Psoas muscle (tissue), 8 donors: ENCODE results near the gene EEF2. TPM values are rescaled to one million over a fixed set of nuclear protein-coding genes. Genes with fewer than 3 reads are reported as not detected.

Experiments used
- ATAC-seq, 4 donors: fragments of 200-7000 bp; cut with Tn5 transposase; one replicate each; pipeline ENCODE4 v1.9.1; 2020; ENCODE audit warnings: moderate library complexity in 3 of 4, mild to moderate bottlenecking in 2 of 4
- DNase-seq, 2 donors: peaks; one replicate each; pipeline ENCODE4 v3.0.0-alpha.2; 2020
- H3K27ac ChIP-seq: fragments of 200-600 bp; one replicate; pipeline ENCODE4 v1.8.0; 2022
- H3K27me3 ChIP-seq, 3 donors: fragments of 200-600 bp in 1 of 3; one replicate each; pipeline versions ENCODE4 v1.6.1 to v1.8.0; 2013 to 2022; ENCODE audit warnings: low read length in 2 of 3, mild to moderate bottlenecking in 2 of 3, moderate library complexity in 1 of 3; ENCODE audit not compliant: insufficient read depth in 3 of 3
- H3K36me3 ChIP-seq, 2 donors: fragments of 200-600 bp in 1 of 2; one replicate each; pipeline versions ENCODE4 v1.6.1 to v1.8.0; 2013 to 2022; ENCODE audit warnings: low read depth in 1 of 2, mild to moderate bottlenecking in 1 of 2, moderate library complexity in 1 of 2; ENCODE audit not compliant: insufficient read depth in 1 of 2
- H3K4me1 ChIP-seq: fragments of 200-600 bp; one replicate; pipeline ENCODE4 v1.8.0; 2022
- H3K4me3 ChIP-seq: fragments of 200-600 bp; one replicate; pipeline ENCODE4 v1.8.0; 2022; ENCODE audit warnings: mild to moderate bottlenecking
- H3K9me3 ChIP-seq: fragments of 200-600 bp; one replicate; pipeline ENCODE4 v1.8.0; 2022
- WGBS, 3 donors: extraction: QIAGEN DNeasy Blood & Tissue Kit; methylation state at CpG; one replicate each; pipeline versions ENCODE4 v1.1.6 to v1.1.7; 2013; 5-methylcytosine and 5-hydroxymethylcytosine counted together
- intact Hi-C, 2 donors: fragments of 100-400 bp; cut with DNase I; formaldehyde crosslinking; loops; one replicate each; pipeline versions ENCODE4 v1.11.0 to v1.14.2; 2022
- polyA plus RNA-seq, 3 donors: library from polyadenylated mRNA; stranded (reverse); fragments of 200-250 nt; gene quantifications; one replicate each; pipeline ENCODE4 v1.2.3, GENCODE V29; 2013
- total RNA-seq, 4 donors: library from RNA; stranded (reverse); fragmentation: NEBNext Ultra II Directional in 2 of 4; extraction: Animal tissue kit (Norgen Biotek cat#: 25700) in 2 of 4; gene quantifications; one replicate each; pipeline versions ENCODE4 v1.2.1 to v1.2.4, GENCODE V29; 2021 to 2023
- TF ChIP-seq, protein P1 (sequence below): fragments of 200-600 bp; IDR thresholded peaks from one replicate; pipeline ENCODE4 v1.8.0; 2022; ENCODE audit warnings: antibody characterized with exemption
- donor health status: healthy with polysubstance abuse.
- donor health status: DM: no; HTN: no; CAD: no; lungs with moderate emphysema.
- donor health status: Bipolar disorder and iron deficiency.
- donor health status: healthy.
- donor health status: DM: yes; HTN: yes; CAD: no.
- donor health status: DM: no; HTN: no; CAD: no.
- donor health status: DM: no; HTN: no; CAD: no.
- donor health status: DM: yes; HTN: yes; CAD: no.

The EEF2 gene
- total and polyA plus RNA-seq, 7 donors, result 1,416 to 3,628 (median 2,332) TPM

DNA sequence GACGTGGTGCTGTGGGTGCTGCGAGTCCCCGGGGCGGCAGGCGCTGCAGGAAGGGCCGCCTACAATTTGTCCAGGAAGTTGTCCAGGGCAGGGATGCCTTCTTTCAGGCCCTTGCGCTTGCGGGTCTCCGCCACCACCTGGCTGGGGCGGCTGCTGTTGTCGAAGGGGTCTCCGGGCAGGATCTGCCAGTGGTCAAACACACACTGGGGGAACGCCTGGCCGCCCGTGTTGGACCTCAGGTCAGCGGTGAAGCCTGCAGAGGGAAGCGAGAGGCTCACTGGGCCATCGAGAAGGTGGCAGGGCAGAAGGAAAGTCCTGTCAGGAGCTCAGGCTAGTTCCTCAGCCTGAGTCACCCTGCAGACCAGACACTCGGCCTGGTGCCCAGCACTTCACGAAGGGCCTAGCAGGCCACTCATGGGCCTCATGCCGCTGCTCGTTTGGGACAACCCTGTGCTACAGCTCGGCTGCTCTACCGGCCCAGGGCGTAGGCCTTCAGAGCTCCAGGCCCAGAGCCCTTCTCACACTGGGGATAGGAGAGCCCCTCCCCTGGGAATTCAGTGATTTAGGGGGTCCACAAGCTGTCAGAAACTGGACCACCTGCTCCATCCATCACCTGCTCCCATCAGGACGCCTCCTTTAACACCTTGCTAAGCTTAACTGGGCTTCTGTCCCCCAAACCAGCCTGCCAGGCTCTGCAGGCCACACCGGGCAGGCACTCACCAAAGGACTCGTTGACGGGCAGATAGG is 8.6 kb downstream of the EEF2 start:
- Histone ChIP-seq H3K4me1 (peaks cover 10% of the 10 kb centered on the region), H3K27me3 (no peaks in the 10 kb centered on the region), H3K27ac (peak overlapping the region; percentile 58), H3K4me3 (no peak overlapping the region), H3K9me3 (no peaks in the 10 kb centered on the region), H3K36me3 (peaks cover 19 to 74% of the 10 kb centered on the region in 2 donors)
- 86 to 89% (median 86%) methylated on average over 29 of the region's 29 CpGs for WGBS, 3 donors
- peak; percentile 12 to 77 (median 50) for ATAC-seq
- DNase-seq, result peak; percentile 37 to 92
- intact Hi-C loops, result no loop called here
- TF ChIP-seq, protein P1, sequence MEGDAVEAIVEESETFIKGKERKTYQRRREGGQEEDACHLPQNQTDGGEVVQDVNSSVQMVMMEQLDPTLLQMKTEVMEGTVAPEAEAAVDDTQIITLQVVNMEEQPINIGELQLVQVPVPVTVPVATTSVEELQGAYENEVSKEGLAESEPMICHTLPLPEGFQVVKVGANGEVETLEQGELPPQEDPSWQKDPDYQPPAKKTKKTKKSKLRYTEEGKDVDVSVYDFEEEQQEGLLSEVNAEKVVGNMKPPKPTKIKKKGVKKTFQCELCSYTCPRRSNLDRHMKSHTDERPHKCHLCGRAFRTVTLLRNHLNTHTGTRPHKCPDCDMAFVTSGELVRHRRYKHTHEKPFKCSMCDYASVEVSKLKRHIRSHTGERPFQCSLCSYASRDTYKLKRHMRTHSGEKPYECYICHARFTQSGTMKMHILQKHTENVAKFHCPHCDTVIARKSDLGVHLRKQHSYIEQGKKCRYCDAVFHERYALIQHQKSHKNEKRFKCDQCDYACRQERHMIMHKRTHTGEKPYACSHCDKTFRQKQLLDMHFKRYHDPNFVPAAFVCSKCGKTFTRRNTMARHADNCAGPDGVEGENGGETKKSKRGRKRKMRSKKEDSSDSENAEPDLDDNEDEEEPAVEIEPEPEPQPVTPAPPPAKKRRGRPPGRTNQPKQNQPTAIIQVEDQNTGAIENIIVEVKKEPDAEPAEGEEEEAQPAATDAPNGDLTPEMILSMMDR, result no peak

DNA sequence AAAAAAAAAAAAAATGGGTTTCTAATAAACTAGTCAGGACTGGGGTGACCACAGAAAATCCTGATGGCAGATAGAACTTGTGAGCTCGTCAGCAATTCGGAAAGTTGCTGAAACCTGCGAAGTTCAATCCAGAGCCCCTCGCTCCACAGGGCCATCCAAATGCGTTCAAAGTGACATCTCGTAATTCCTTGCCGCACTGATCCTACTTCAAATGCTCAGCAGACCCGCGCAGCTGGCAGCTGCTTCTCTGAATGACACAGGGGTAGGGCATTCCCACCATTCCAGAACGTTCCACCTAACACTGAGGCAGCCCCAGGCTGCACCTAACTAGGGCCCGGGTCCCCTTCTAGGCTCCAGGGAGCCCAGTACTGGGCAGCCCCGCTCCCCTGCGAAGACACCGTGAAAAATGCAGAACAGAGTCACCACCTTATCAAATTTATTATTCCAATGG is 9.6 kb downstream of the EEF2 start:
- H3K27ac ChIP-seq, result peak overlapping the region; percentile 58
- no peaks in the 10 kb centered on the region for H3K9me3 ChIP-seq
- H3K4me3 ChIP-seq, result no peak overlapping the region
- peaks cover 19 to 64% of the 10 kb centered on the region in 2 donors for H3K36me3 ChIP-seq
- TF ChIP-seq, protein P1, result no peak
- peaks cover 10% of the 10 kb centered on the region for H3K4me1 ChIP-seq
- peak in 1 of 4 donors; percentile 1 for ATAC-seq
- no peak for DNase-seq
- H3K27me3 ChIP-seq, result no peaks in the 10 kb centered on the region
- intact Hi-C loops, result no loop called here
- 69 to 81% (median 69%) methylated on average over 14 of the region's 14 CpGs for WGBS, 3 donors

DNA sequence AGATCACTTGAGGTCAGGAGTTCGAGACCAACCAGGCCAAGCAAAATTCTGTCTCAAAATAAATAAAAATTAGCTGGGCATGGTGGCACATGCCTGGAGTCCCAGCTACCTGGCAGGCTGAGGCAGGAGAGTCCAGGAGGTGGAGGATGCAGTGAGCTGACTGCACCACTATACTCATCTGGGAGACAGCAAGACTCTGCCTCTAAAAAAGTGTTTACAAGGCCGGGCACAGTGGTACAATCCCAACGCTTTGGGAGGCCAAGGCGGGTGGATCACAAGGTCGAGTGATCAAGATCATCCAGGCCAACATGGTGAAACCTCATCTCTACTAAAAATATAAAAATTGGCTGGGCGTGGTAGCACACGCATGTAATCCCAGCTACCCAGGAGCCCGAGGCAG is 10.1 kb downstream of the EEF2 start:
- Histone ChIP-seq H3K27ac (peak overlapping the region; percentile 58), H3K36me3 (peaks cover 16 to 59% of the 10 kb centered on the region in 2 donors), H3K9me3 (no peaks in the 10 kb centered on the region), H3K4me1 (peaks cover 10% of the 10 kb centered on the region), H3K27me3 (no peaks in the 10 kb centered on the region), H3K4me3 (no peak overlapping the region)
- no peak for DNase-seq
- WGBS, 3 donors, result 36 to 76% (median 43%) methylated on average over 8 of the region's 8 CpGs
- TF ChIP-seq, protein P1, result no peak
- intact Hi-C loops, result no loop called here
- ATAC-seq, result peak in 1 of 4 donors; percentile 6

DNA sequence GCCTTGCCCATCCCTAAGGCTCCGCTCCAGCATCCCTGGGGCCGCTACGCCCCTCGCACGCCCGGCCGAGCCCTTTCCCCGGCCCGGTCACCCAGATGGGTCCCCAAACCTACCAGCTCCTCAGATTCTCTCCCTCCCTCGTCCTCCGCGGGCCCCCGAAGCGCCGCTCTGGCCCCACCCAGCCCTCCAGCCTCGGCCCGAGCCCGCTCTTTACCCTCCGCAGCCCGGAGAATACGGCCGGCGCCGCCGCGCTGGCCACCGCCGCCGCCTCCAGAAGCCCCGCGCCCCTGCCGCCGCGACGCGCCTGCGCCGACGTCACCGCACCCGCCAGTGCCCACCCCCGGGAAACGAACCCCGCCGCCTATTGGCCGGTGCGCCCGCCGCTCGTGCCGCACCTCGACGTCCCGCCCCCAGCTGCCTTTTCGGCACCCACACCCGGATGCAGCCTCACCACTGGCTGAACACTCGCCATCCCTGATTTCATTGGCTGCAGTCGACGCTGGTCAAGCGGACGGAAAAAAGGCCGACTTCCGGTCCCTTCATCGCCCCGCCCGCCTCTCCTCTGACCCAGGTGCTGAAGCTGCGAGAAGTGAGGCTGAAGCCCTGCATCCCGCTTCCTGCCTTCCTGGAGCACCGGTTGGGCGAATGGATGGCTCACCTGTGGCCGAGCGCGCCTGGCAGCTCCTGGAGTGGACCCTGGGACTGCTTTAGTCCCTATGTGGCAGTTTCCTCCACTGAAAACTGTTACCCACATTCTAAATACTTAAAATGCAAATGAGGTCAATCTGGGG is 14.3 kb downstream of the EEF2 start, which contains the start of gene DAPK3:
TSS of gene DAPK3 (minus strand) at position 292 of the 791 bp plus-strand sequence. CDS start 1,364 bp downstream, outside the sequence.
- Histone ChIP-seq H3K36me3 (peaks cover 3 to 43% of the 10 kb centered on the region in 2 donors), H3K9me3 (no peaks in the 10 kb centered on the region), H3K4me1 (peaks cover 47% of the 10 kb centered on the region), H3K4me3 (peak within 1 kb of the TSS; percentile 96), H3K27me3 (no peaks in the 10 kb centered on the region), H3K27ac (peak within 1 kb of the TSS; percentile 99)
- TF ChIP-seq, protein P1, result peak; percentile 6
- intact Hi-C loops, result loop anchor here in 1 of 2 donors (2.0 kb wide), 1 partner anchor 14 kb away; the partner anchor contains the start of gene EEF2
- WGBS, 3 donors, result 0 to 2% (median 1%) methylated on average over 41 to 73 of the region's 73 CpGs
- DNase-seq (peak; percentile 97 to 99), ATAC-seq (peak; percentile 69 to 79 (median 76))
